Erythroblast (primary cell): ENCODE results near the gene GAS2L1.

Source experiments
- GATA1 ChIP-seq: IDR thresholded peaks from 2 replicates; pipeline ENCODE4 v1.6.1; 2011; ENCODE audit warnings: low read depth, mild to moderate bottlenecking, control low read depth, low read length, moderate library complexity
- POLR2A ChIP-seq: IDR thresholded peaks from 2 replicates; pipeline ENCODE4 v1.6.1; 2011; ENCODE audit warnings: mild to moderate bottlenecking, low read length

DNA sequence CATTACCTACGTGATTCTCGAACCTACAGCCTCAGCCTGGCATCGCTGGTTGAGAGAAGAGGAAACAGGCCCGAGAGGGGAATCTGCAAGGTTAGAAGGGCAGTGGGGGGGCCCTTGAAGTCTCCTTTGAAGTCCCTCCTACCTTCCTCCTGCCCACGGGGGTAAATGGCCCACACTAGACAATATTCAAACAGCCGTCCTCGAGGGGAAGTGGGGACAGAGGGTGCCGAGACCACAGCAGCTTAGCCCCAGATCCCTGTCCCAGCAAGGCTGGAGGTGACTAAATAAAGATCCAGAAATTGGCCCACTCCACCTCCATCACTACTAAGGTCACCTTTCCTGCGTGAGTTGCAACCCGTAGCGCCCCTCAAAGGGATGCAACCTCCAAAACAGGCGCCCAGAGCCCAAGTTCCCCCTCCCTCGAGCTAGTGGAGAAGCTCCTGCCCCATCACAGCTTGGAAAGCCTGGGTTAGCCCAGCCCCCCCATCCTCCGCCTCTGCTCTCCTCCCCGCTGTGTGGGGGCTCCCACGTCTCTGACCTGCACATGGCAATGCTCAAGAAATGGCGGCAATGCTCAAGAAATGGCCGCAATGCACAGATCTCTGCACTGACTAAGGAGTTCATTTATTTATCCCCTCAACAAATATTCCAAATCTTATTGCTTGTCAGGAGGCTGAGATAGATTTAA is 9.8 kb downstream of the GAS2L1 start:
- TF ChIP-seq POLR2A, result no peak
- TF ChIP-seq GATA1, result no peak
